Measurements from ENCODE around the gene SLC2A1.

GRCh38 chr1:43002766-43003165, 44.1 kb upstream of the SLC2A1 start:
- TF ChIP-seq EZH2 (IDR thresholded peaks at IDR 0.05), result no peak
- no peak for TF ChIP-seq POLR2AphosphoS5 (IDR thresholded peaks at IDR 0.05; ENCODE audit: borderline replicate concordance, low read depth, low read length)
- TF ChIP-seq FOXP2 (optimal IDR thresholded peaks at IDR 0.05; ENCODE audit: control extremely low read depth, extremely low read length, insufficient read depth), result no peak
